Liver (tissue), 9 donors: ENCODE measurements around the gene SLC9C1. TPM values are rescaled to one million over a fixed set of nuclear protein-coding genes. Genes with fewer than 3 reads are reported as not detected.

Source experiments
- DNase-seq: peaks from one replicate; pipeline ENCODE4 v3.0.0-alpha.2; 2017; ENCODE audit warnings: low spot score
- H3K27ac ChIP-seq, 2 donors: one replicate each; pipeline ENCODE4 v1.7.0; 2013; ENCODE audit warnings: inconsistent platforms in 2 of 2, low read length in 2 of 2, control low read depth in 1 of 2, low read depth in 1 of 2, mild to moderate bottlenecking in 1 of 2
- H3K27me3 ChIP-seq, 4 donors: one replicate each; pipeline versions ENCODE4 v1.6.1 to v1.7.0; 2013; ENCODE audit warnings: low read length in 3 of 4, inconsistent platforms in 1 of 4, mild to moderate bottlenecking in 1 of 4, moderate library complexity in 1 of 4; ENCODE audit not compliant: control insufficient read depth in 4 of 4, insufficient read depth in 4 of 4
- H3K36me3 ChIP-seq, 4 donors: one replicate each; pipeline versions ENCODE4 v1.6.1 to v1.7.0; 2013; ENCODE audit warnings: low read length in 3 of 4, mild to moderate bottlenecking in 3 of 4, low read depth in 1 of 4, moderate library complexity in 1 of 4; ENCODE audit not compliant: control insufficient read depth in 4 of 4, insufficient read depth in 3 of 4
- H3K4me1 ChIP-seq, 4 donors: one replicate each; pipeline versions ENCODE4 v1.6.1 to v1.7.0; 2013; ENCODE audit warnings: low read length in 3 of 4, mild to moderate bottlenecking in 3 of 4, moderate library complexity in 1 of 4; ENCODE audit not compliant: control insufficient read depth in 4 of 4, insufficient read depth in 4 of 4
- H3K4me3 ChIP-seq, 3 donors: one replicate each; pipeline versions ENCODE4 v1.6.1 to v1.7.0; 2013; ENCODE audit warnings: low read length in 3 of 3, control low read depth in 1 of 3, low read depth in 1 of 3, mild to moderate bottlenecking in 1 of 3
- H3K9ac ChIP-seq, 2 donors: one replicate each; pipeline ENCODE4 v1.7.0; 2013; ENCODE audit warnings: low read length in 2 of 2, mild to moderate bottlenecking in 2 of 2, moderate library complexity in 2 of 2, control low read depth in 1 of 2, low read depth in 1 of 2
- H3K9me3 ChIP-seq, 4 donors: one replicate each; pipeline versions ENCODE4 v1.6.1 to v1.7.0; 2013; ENCODE audit warnings: low read length in 3 of 4; ENCODE audit not compliant: control insufficient read depth in 4 of 4
- EGR1 ChIP-seq, 2 donors: IDR thresholded peaks; 2 replicates each; pipeline ENCODE4 v1.6.1; 2016 to 2018; ENCODE audit warnings: antibody characterized with exemption in 2 of 2, low read depth in 2 of 2
- FOXA1 ChIP-seq: IDR thresholded peaks from 2 replicates; pipeline ENCODE4 v1.6.1; 2016; ENCODE audit warnings: antibody characterized with exemption
- FOXA2 ChIP-seq: IDR thresholded peaks from 2 replicates; pipeline ENCODE4 v1.6.1; 2016; ENCODE audit warnings: antibody characterized with exemption
- GABPA ChIP-seq, 2 donors: IDR thresholded peaks in 1 of 2; conservative IDR thresholded peaks in 1 of 2; 2 replicates each; pipeline ENCODE4 v1.6.1; 2016; ENCODE audit warnings: antibody characterized with exemption in 2 of 2, mild to moderate bottlenecking in 1 of 2, moderate library complexity in 1 of 2
- HNF4A ChIP-seq, 2 donors: conservative IDR thresholded peaks; 2 replicates each; pipeline ENCODE4 v1.6.1; 2016; ENCODE audit warnings: antibody characterized with exemption in 2 of 2, mild to moderate bottlenecking in 2 of 2
- HNF4G ChIP-seq: IDR thresholded peaks from 2 replicates; pipeline ENCODE4 v1.6.1; 2016; ENCODE audit warnings: antibody characterized with exemption
- JUND ChIP-seq, 2 donors: IDR thresholded peaks; 2 replicates each; pipeline ENCODE4 v1.6.1; 2016; ENCODE audit warnings: antibody characterized with exemption in 2 of 2
- NR2F2 ChIP-seq: IDR thresholded peaks from 2 replicates; pipeline ENCODE4 v1.6.1; 2016; ENCODE audit warnings: antibody characterized with exemption
- RAD21 ChIP-seq, 2 donors: IDR thresholded peaks; 2 replicates each; pipeline ENCODE4 v1.6.1; 2016; ENCODE audit warnings: antibody characterized with exemption in 2 of 2, mild to moderate bottlenecking in 2 of 2
- REST ChIP-seq: IDR thresholded peaks from 2 replicates; pipeline ENCODE4 v1.6.1; 2016; ENCODE audit warnings: antibody characterized with exemption, mild to moderate bottlenecking
- RXRA ChIP-seq, 2 donors: IDR thresholded peaks; 2 replicates each; pipeline ENCODE4 v1.6.1; 2017 to 2018; ENCODE audit warnings: antibody characterized with exemption in 2 of 2, mild to moderate bottlenecking in 1 of 2
- SP1 ChIP-seq: IDR thresholded peaks from 2 replicates; pipeline ENCODE4 v1.6.1; 2018; ENCODE audit warnings: antibody characterized with exemption, mild to moderate bottlenecking
- TAF1 ChIP-seq: conservative IDR thresholded peaks from 2 replicates; pipeline ENCODE4 v1.6.1; 2016; ENCODE audit warnings: antibody characterized with exemption, mild to moderate bottlenecking
- YY1 ChIP-seq: IDR thresholded peaks from 2 replicates; pipeline ENCODE4 v1.6.1; 2016; ENCODE audit warnings: antibody characterized with exemption, mild to moderate bottlenecking
- ZBTB33 ChIP-seq: IDR thresholded peaks from 2 replicates; pipeline ENCODE4 v1.6.1; 2016; ENCODE audit warnings: antibody characterized with exemption
- WGBS: extraction: QIAGEN DNeasy Blood & Tissue Kit; methylation state at CpG from one replicate; pipeline ENCODE4 v1.1.7; 2013; 5-methylcytosine and 5-hydroxymethylcytosine counted together
- polyA plus RNA-seq, 2 donors: library from polyadenylated mRNA; stranded (reverse) in 1 of 2; unstranded in 1 of 2; fragments of 200-250 nt in 1 of 2; fragments of >200 nt in 1 of 2; fragmentation: Nextera tagmentation in 1 of 2; extraction: Ambion mirVana in 1 of 2; gene quantifications; one replicate each; pipeline versions ENCODE4 v1.2.1 to v1.2.3, GENCODE V29; 2013 to 2015
- total RNA-seq, 2 donors: library from RNA; depleted of rRNA; stranded (reverse); fragments of >200 nt; gene quantifications; one replicate each; pipeline ENCODE4 v1.2.3, GENCODE V29; 2014
- TF ChIP-seq, protein P1 (sequence below): IDR thresholded peaks from 2 replicates; pipeline ENCODE4 v1.6.1; 2016; ENCODE audit warnings: antibody characterized with exemption
- TF ChIP-seq, protein P2 (sequence below): IDR thresholded peaks from 2 replicates; pipeline ENCODE4 v1.6.1; 2016; ENCODE audit warnings: antibody characterized with exemption
- TF ChIP-seq, protein P3 (sequence below): fragments of 150-350 bp; IDR thresholded peaks from 2 replicates; pipeline ENCODE4 v1.5.1; 2017; ENCODE audit warnings: improper control_type of control experiment, low read depth, low read length; ENCODE audit not compliant: missing input control
- donor health status: healthy.
- donor health status: healthy.
- donor health status: healthy.
- donor health status: healthy.
- donor health status: healthy.

The SLC9C1 gene
- total and polyA plus RNA-seq, 4 donors: 0.28 TPM; not detected in 3

DNA sequence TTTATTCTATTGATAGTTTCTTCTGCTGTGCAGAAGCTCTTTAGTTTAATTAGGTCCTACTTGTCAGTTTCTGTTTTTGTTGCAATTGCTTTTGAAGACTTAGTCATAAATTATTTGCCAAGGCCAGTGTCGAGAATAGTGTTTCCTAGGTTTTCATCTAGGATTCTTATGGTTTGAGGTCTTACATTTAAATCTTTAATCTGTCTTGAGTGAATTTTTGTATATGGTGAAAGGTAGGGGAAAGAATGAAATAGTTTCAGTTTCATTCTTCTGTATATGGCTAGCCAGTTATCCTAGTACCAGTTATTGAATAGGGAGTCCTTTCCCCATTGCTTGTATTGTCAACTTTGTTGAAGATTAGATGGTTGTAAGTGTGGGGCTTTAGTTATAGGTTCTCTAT lies 150.3 kb downstream of the SLC9C1 start:
- Histone ChIP-seq H3K36me3 (no peaks in the 10 kb centered on the region), H3K27me3 (peaks cover 0 to 5% (median under 1%) of the 10 kb centered on the region in 4 donors), H3K4me3 (no peak overlapping the region), H3K27ac (no peak overlapping the region), H3K9me3 (peaks cover 0 to 7% (median 3%) of the 10 kb centered on the region in 4 donors), H3K9ac (no peak overlapping the region), H3K4me1 (no peaks in the 10 kb centered on the region)
- TF ChIP-seq HNF4G (no peak), SP1 (no peak), RAD21 (IDR thresholded peaks at IDR 0.05) (no peak), REST (no peak), HNF4A (conservative IDR thresholded peaks at IDR 0.05) (no peak), NR2F2 (no peak), FOXA2 (no peak), TAF1 (no peak), GABPA (IDR thresholded peaks at IDR 0.05 in 1 of 2, conservative IDR thresholded peaks at IDR 0.05 in 1 of 2) (no peak), JUND (IDR thresholded peaks at IDR 0.05) (no peak), FOXA1 (no peak), RXRA (IDR thresholded peaks at IDR 0.05) (no peak), EGR1 (IDR thresholded peaks at IDR 0.05; ENCODE audit: low read depth in 2 of 2) (no peak), ZBTB33 (no peak), YY1 (no peak)
- TF ChIP-seq, protein P1, sequence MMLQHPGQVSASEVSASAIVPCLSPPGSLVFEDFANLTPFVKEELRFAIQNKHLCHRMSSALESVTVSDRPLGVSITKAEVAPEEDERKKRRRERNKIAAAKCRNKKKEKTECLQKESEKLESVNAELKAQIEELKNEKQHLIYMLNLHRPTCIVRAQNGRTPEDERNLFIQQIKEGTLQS: no peak
- TF ChIP-seq, protein P2, sequence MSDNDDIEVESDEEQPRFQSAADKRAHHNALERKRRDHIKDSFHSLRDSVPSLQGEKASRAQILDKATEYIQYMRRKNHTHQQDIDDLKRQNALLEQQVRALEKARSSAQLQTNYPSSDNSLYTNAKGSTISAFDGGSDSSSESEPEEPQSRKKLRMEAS: no peak
- TF ChIP-seq, protein P3, sequence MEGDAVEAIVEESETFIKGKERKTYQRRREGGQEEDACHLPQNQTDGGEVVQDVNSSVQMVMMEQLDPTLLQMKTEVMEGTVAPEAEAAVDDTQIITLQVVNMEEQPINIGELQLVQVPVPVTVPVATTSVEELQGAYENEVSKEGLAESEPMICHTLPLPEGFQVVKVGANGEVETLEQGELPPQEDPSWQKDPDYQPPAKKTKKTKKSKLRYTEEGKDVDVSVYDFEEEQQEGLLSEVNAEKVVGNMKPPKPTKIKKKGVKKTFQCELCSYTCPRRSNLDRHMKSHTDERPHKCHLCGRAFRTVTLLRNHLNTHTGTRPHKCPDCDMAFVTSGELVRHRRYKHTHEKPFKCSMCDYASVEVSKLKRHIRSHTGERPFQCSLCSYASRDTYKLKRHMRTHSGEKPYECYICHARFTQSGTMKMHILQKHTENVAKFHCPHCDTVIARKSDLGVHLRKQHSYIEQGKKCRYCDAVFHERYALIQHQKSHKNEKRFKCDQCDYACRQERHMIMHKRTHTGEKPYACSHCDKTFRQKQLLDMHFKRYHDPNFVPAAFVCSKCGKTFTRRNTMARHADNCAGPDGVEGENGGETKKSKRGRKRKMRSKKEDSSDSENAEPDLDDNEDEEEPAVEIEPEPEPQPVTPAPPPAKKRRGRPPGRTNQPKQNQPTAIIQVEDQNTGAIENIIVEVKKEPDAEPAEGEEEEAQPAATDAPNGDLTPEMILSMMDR: no peak
- no peak for DNase-seq
- WGBS: 85% methylated on average over 1 of the region's 1 CpG
